ENCODE data around the gene PIK3CB. TPM values are rescaled to one million over a fixed set of nuclear protein-coding genes. Genes with fewer than 3 reads are reported as not detected.
"Not testable (repeated sequence)": the region's sequence is repeated elsewhere in the genome, so short reads cannot be mapped to it uniquely, and the experiment has no call there.

Gene PIK3CB
- total RNA-seq, 1 experiment from 2014 or later, result 8.3 TPM

- Histone ChIP-seq H3K9me2 (replicated peaks; ENCODE audit: low read length) (no peaks in the 10 kb centered on the region), H4K20me1 (ENCODE audit: low read length) (no peaks in the 10 kb centered on the region), H3K9me3 (ENCODE audit: low read length) (no peaks in the 10 kb centered on the region), H3K36me3 (ENCODE audit: low read depth, low read length) (no peaks in the 10 kb centered on the region), H3K79me2 (ENCODE audit: low read length) (peaks cover 59% of the 10 kb centered on the region), H2AFZ (ENCODE audit: low read length) (no peak overlapping the region), H3K27me3 (ENCODE audit: low read length) (no peaks in the 10 kb centered on the region), H3K4me3 (ENCODE audit: low read length) (no peak overlapping the region), H3F3A (ENCODE audit: low read length, unreplicated experiment) (no peaks in the 10 kb centered on the region), H3K4me1 (ENCODE audit: insufficient read depth, low read length) (no peaks in the 10 kb centered on the region), H3K27ac (ENCODE audit: low read length) (no peak overlapping the region), H3K9ac (ENCODE audit: low read length) (no peak overlapping the region), H3K4me2 (ENCODE audit: low read length) (no peak overlapping the region)
- TF ChIP-seq CTCF (conservative IDR thresholded peaks at IDR 0.05; ENCODE audit: low read depth, low read length) (no peak), EZH2phosphoT487 (IDR thresholded peaks at IDR 0.05; ENCODE audit: borderline replicate concordance, low read length) (no peak), EZH2 (IDR thresholded peaks at IDR 0.05; ENCODE audit: low read length, unreplicated experiment) (no peak)
- no TSS peak for BruUV-seq (replicated peaks)
- DNase-seq (no peak), ATAC-seq (no peak; the same call in 1 of the 2 replicates)
- ChIA-PET CTCF (no interaction called here), POLR2A (ENCODE audit: unreplicated experiment) (no interaction called here)
- intact Hi-C loops (cut with micrococcal nuclease), result no loop called here
Observed at GRCh38 chr3:138803006-138803653, 31.6 kb downstream of the PIK3CB start.

GRCh38 chr3:138802223-138802622 lies 32.5 kb downstream of the PIK3CB start:
- H3K9me2 ChIP-seq (replicated peaks; ENCODE audit: low read length); intact Hi-C loops (cut with micrococcal nuclease); H3K4me3 ChIP-seq (ENCODE audit: low read length); H3K4me2 ChIP-seq (ENCODE audit: low read length); H3K27me3 ChIP-seq (ENCODE audit: low read length); H4K20me1 ChIP-seq (ENCODE audit: low read length); CTCF ChIA-PET; ATAC-seq; H3F3A ChIP-seq (ENCODE audit: low read length, unreplicated experiment); H3K9ac ChIP-seq (ENCODE audit: low read length); BruUV-seq (replicated peaks); DNase-seq; H3K9me3 ChIP-seq (ENCODE audit: low read length); H3K36me3 ChIP-seq (ENCODE audit: low read depth, low read length); H3K4me1 ChIP-seq (ENCODE audit: insufficient read depth, low read length); H3K27ac ChIP-seq (ENCODE audit: low read length); H2AFZ ChIP-seq (ENCODE audit: low read length): not testable (repeated sequence)
- H3K79me2 ChIP-seq (ENCODE audit: low read length), result peaks cover 57% of the 10 kb centered on the region
- POLR2A ChIA-PET (ENCODE audit: unreplicated experiment), result interaction anchor here (0.6 kb wide), 1 partner anchor 113 kb away, joined by 5 read pairs; no protein-coding TSS in a partner anchor

- BruUV-seq (replicated peaks), result no TSS peak
- H3K79me2 ChIP-seq (ENCODE audit: low read length), result peaks cover 60% of the 10 kb centered on the region
- no peaks in the 10 kb centered on the region for H3F3A ChIP-seq (ENCODE audit: low read length, unreplicated experiment)
- ChIA-PET CTCF (no interaction called here), POLR2A (ENCODE audit: unreplicated experiment) (interaction anchor here (0.6 kb wide), 1 partner anchor 114 kb away, joined by 5 read pairs; no protein-coding TSS in a partner anchor)
- no peak overlapping the region for H3K4me3 ChIP-seq (ENCODE audit: low read length)
- TF ChIP-seq EZH2phosphoT487 (IDR thresholded peaks at IDR 0.05; ENCODE audit: borderline replicate concordance, low read length) (no peak), CTCF (conservative IDR thresholded peaks at IDR 0.05; ENCODE audit: low read depth, low read length) (no peak), EZH2 (IDR thresholded peaks at IDR 0.05; ENCODE audit: low read length, unreplicated experiment) (no peak)
- no peaks in the 10 kb centered on the region for H4K20me1 ChIP-seq (ENCODE audit: low read length)
- H3K9me3 ChIP-seq (ENCODE audit: low read length), result no peaks in the 10 kb centered on the region
- intact Hi-C loops (cut with micrococcal nuclease), result no loop called here
- H3K9ac ChIP-seq (ENCODE audit: low read length), result no peak overlapping the region
- no peaks in the 10 kb centered on the region for H3K4me1 ChIP-seq (ENCODE audit: insufficient read depth, low read length)
- no peaks in the 10 kb centered on the region for H3K9me2 ChIP-seq (replicated peaks; ENCODE audit: low read length)
- H3K4me2 ChIP-seq (ENCODE audit: low read length), result no peak overlapping the region
- no peak overlapping the region for H2AFZ ChIP-seq (ENCODE audit: low read length)
- DNase-seq (no peak), ATAC-seq (no peak)
- H3K27me3 ChIP-seq (ENCODE audit: low read length), result no peaks in the 10 kb centered on the region
- H3K36me3 ChIP-seq (ENCODE audit: low read depth, low read length), result no peaks in the 10 kb centered on the region
- H3K27ac ChIP-seq (ENCODE audit: low read length), result no peak overlapping the region
Observed at GRCh38 chr3:138801792-138802191, 32.9 kb downstream of the PIK3CB start.

All from PC-3 (cell line).